ENCODE measurements around the gene DDX5.

GRCh38 chr17:64504769-64505339, 1.2 kb downstream of the DDX5 start:
- TF ChIP-seq POLR2AphosphoS5 (IDR thresholded peaks at IDR 0.05; ENCODE audit: insufficient read depth, low read depth, low read length) (no peak), CTCF (IDR thresholded peaks at IDR 0.05; ENCODE audit: extremely low read depth in 1 of 2, insufficient read depth in 1 of 2, low read depth in 1 of 2, low read length in 2 of 2) (no peak)

Data from endothelial cell of umbilical vein (primary cell).